Fibroblast of the aortic adventitia (primary cell): Measurements from ENCODE around the gene HNRNPA2B1. TPM values are rescaled to one million over a fixed set of nuclear protein-coding genes. Genes with fewer than 3 reads are reported as not detected.

Experiments
- DNase-seq: peaks from one replicate; pipeline ENCODE4 v3.0.0-alpha.2; 2010; ENCODE audit warnings: low read depth
- H3K4me3 ChIP-seq: 2 replicates; pipeline ENCODE4 v1.5.1; 2011; ENCODE audit warnings: low read depth, mild to moderate bottlenecking, control low read depth, low read length, moderate library complexity
- CTCF ChIP-seq: IDR thresholded peaks from 2 replicates; pipeline ENCODE4 v1.5.1; 2011; ENCODE audit warnings: mild to moderate bottlenecking, low read length, control low read depth, inconsistent platforms; ENCODE audit not compliant: insufficient read depth
- total RNA-seq: library from RNA; depleted of rRNA; stranded (reverse); fragments of >200 nt; gene quantifications from 2 replicates; pipeline ENCODE4 v1.2.3, GENCODE V29; 2012; ENCODE audit warnings: low replicate concordance

The HNRNPA2B1 gene
- total RNA-seq, 1 donor, result 141 TPM

GRCh38 chr7:26141077-26141476 is 59.5 kb downstream of the HNRNPA2B1 start:
- no peak for TF ChIP-seq CTCF
- no peak overlapping the region for H3K4me3 ChIP-seq
- DNase-seq, result no peak

GRCh38 chr7:26140380-26140779 is 60.2 kb downstream of the HNRNPA2B1 start:
- H3K4me3 ChIP-seq, result no peak overlapping the region
- no peak for DNase-seq
- TF ChIP-seq CTCF, result no peak

Other genes starting within 250 kb of the HNRNPA2B1 start
- 0.18 and 1.2 TPM in 2 replicates for gene NFE2L3, start 48.5 kb downstream of the HNRNPA2B1 start, total RNA-seq
- 160 and 225 TPM in 2 replicates for gene CBX3, start 999 bp upstream of the HNRNPA2B1 start, total RNA-seq
- 0.09 and 2.5 TPM in 2 replicates for gene SNX10, start 91.1 kb upstream of the HNRNPA2B1 start, total RNA-seq